HG03521 (cell line): ENCODE measurements around the gene ATG12.
"Not testable (repeated sequence)": the region's sequence is repeated elsewhere in the genome, so short reads cannot be mapped to it uniquely, and the experiment has no call there.

ENCODE experiments used
- ATAC-seq: cut with Tn5 transposase; IDR thresholded peaks from one replicate; pipeline ENCODE4 v1.9.1; 2021; ENCODE audit warnings: mild to moderate bottlenecking, moderate library complexity; ENCODE audit not compliant: unreplicated experiment

ATG12 gene

GRCh38 chr5:115843444-115844130 lies 2.2 kb upstream of the ATG12 start:
- ATAC-seq: no peak

- ATAC-seq: no peak
Measured at GRCh38 chr5:115842952-115843351, 1.6 kb upstream of the ATG12 start.

GRCh38 chr5:115842089-115842935 lies 947 bp upstream of the ATG12 start:
- ATAC-seq: peak; percentile 28

GRCh38 chr5:115840873-115841272 lies 492 bp downstream of the ATG12 start:
- ATAC-seq: no peak

GRCh38 chr5:115838885-115839518 lies 2.4 kb downstream of the ATG12 start:
- ATAC-seq: no peak

GRCh38 chr5:115835481-115835880 lies 5.9 kb downstream of the ATG12 start:
- ATAC-seq: no peak

- peak; percentile 58 for ATAC-seq
Measured at GRCh38 chr5:115831163-115831768, 10.1 kb downstream of the ATG12 start.

- no peak for ATAC-seq
Measured at GRCh38 chr5:115829913-115830312, 11.5 kb downstream of the ATG12 start.

- no peak for ATAC-seq
Measured at GRCh38 chr5:115825948-115826347, 15.4 kb downstream of the ATG12 start.

- ATAC-seq: not testable (repeated sequence)
Measured at GRCh38 chr5:115824983-115825382, 16.4 kb downstream of the ATG12 start.

GRCh38 chr5:115820846-115821245 lies 20.5 kb downstream of the ATG12 start:
- ATAC-seq: no peak

GRCh38 chr5:115818821-115819220 lies 22.5 kb downstream of the ATG12 start:
- ATAC-seq: no peak

- no peak for ATAC-seq
Measured at GRCh38 chr5:115817386-115817785, 24.0 kb downstream of the ATG12 start.

GRCh38 chr5:115816226-115817081 lies 24.9 kb downstream of the ATG12 start, which contains the start of gene CDO1:
CDO1 (minus strand) TSS chr5:115816659; CDS start chr5:115816397, 262 bp downstream.
- ATAC-seq: no peak

GRCh38 chr5:115815693-115816225 lies 25.6 kb downstream of the ATG12 start:
- no peak for ATAC-seq

- no peak for ATAC-seq
Measured at GRCh38 chr5:115815006-115815692, 26.2 kb downstream of the ATG12 start.

- no peak for ATAC-seq
Measured at GRCh38 chr5:115813719-115814118, 27.6 kb downstream of the ATG12 start.

- ATAC-seq: no peak
Measured at GRCh38 chr5:115812372-115812771, 29.0 kb downstream of the ATG12 start.

GRCh38 chr5:115811406-115811805 lies 30.0 kb downstream of the ATG12 start:
- ATAC-seq: no peak
